B cell (primary cell): ENCODE results near the gene CYP27C1. TPM values are rescaled to one million over a fixed set of nuclear protein-coding genes. Genes with fewer than 3 reads are reported as not detected.
"Not testable (repeated sequence)": the region's sequence is repeated elsewhere in the genome, so short reads cannot be mapped to it uniquely, and the experiment has no call there.

Experiments used
- ATAC-seq: fragments of 200-7000 bp; cut with Tn5 transposase; one replicate; pipeline ENCODE4 v1.10.0; 2021; ENCODE audit warnings: low read depth, mild to moderate bottlenecking, moderate number of reproducible peaks, moderate library complexity
- CTCF ChIA-PET: fragments of 350-600 bp; sonication (Branson Sonifier 250); formaldehyde crosslinking; loops from one replicate; lab custom pipeline; 2021; ENCODE audit warnings: antibody characterized with exemption, inconsistent platforms; lab: Charles Lee
- POLR2A ChIA-PET: fragments of 350-600 bp; sonication (Branson Sonifier 250); formaldehyde crosslinking; loops from one replicate; lab custom pipeline; 2021; ENCODE audit warnings: antibody characterized with exemption; lab: Charles Lee
- DNase-seq: peaks from one replicate; pipeline ENCODE4 v3.0.0; 2013
- H2AFZ ChIP-seq: 2 replicates; pipeline ENCODE4 v1.6.1; 2012; ENCODE audit warnings: mild to moderate bottlenecking, low read depth, low read length; ENCODE audit not compliant: insufficient read depth, poor library complexity, severe bottlenecking
- H3K27ac ChIP-seq, 2 donors: 1 replicate in 1 of 2; 2 replicates in 1 of 2; pipeline ENCODE4 v1.5.1; 2012 to 2013; ENCODE audit warnings: low read length in 2 of 2, mild to moderate bottlenecking in 2 of 2, moderate library complexity in 1 of 2
- H3K27me3 ChIP-seq, 4 experiments: fragments of 200-600 bp in 1 of 4; sonication (generic) in 1 of 4; replicated peaks in 1 of 4; 1 replicate in 2 of 4; 2 replicates in 2 of 4; pipeline versions ENCODE4 v1.6.1 to v1.7.0; 2013 to 2016; ENCODE audit warnings: low read length in 3 of 4, mild to moderate bottlenecking in 2 of 4, mixed read lengths in 1 of 4, moderate library complexity in 1 of 4; ENCODE audit not compliant: insufficient read depth in 4 of 4, control insufficient read depth in 3 of 4; ENCODE audit errors: control extremely low read depth in 1 of 4
- H3K36me3 ChIP-seq, 2 experiments: replicated peaks in 1 of 2; 1 replicate in 1 of 2; 2 replicates in 1 of 2; pipeline versions ENCODE4 v1.6.1 to v1.7.1; 2013; ENCODE audit warnings: low read length in 1 of 2; ENCODE audit not compliant: insufficient read depth in 2 of 2, control insufficient read depth in 1 of 2; ENCODE audit errors: control extremely low read depth in 1 of 2, extremely low read depth in 1 of 2
- H3K4me1 ChIP-seq, 2 donors: fragments of 200-600 bp in 1 of 2; sonication (generic) in 1 of 2; 1 replicate in 1 of 2; 2 replicates in 1 of 2; pipeline versions ENCODE4 v1.5.1 to v1.6.1; 2013 to 2017; ENCODE audit warnings: low read length in 2 of 2; ENCODE audit not compliant: control insufficient read depth in 2 of 2, insufficient read depth in 2 of 2
- H3K4me2 ChIP-seq: replicated peaks from 2 replicates; pipeline ENCODE3; 2012; ENCODE audit warnings: mild to moderate bottlenecking, low read depth, low read length; ENCODE audit not compliant: poor library complexity, severe bottlenecking
- H3K4me3 ChIP-seq, 5 experiments: fragments of 200-600 bp in 1 of 5; sonication (generic) in 1 of 5; 1 replicate in 3 of 5; 2 replicates in 2 of 5; pipeline versions ENCODE4 v1.5.1 to v1.7.0; 2011 to 2016; ENCODE audit warnings: low read length in 4 of 5, mild to moderate bottlenecking in 4 of 5, low read depth in 2 of 5, control low read depth in 1 of 5, moderate library complexity in 1 of 5; ENCODE audit not compliant: insufficient read depth in 1 of 5; ENCODE audit errors: control extremely low read depth in 1 of 5, extremely low read depth in 1 of 5
- H3K79me2 ChIP-seq: fragments of 200-600 bp; sonication (generic); one replicate; pipeline ENCODE4 v1.6.0; 2016; ENCODE audit warnings: low read length; ENCODE audit not compliant: control insufficient read depth, insufficient read depth
- H3K9ac ChIP-seq: fragments of 200-600 bp; sonication (generic); 2 replicates; pipeline ENCODE4 v1.6.1; 2017; ENCODE audit warnings: mild to moderate bottlenecking, low read length, moderate library complexity
- H3K9me3 ChIP-seq, 3 donors: one replicate each; pipeline versions ENCODE4 v1.6.1 to v1.7.1; 2013; ENCODE audit warnings: low read length in 2 of 3; ENCODE audit not compliant: control insufficient read depth in 2 of 3, insufficient read depth in 1 of 3; ENCODE audit errors: control extremely low read depth in 1 of 3
- H4K20me1 ChIP-seq: 2 replicates; pipeline ENCODE4 v1.6.0; 2012; ENCODE audit warnings: mild to moderate bottlenecking, low read length; ENCODE audit not compliant: insufficient read depth, control insufficient read depth, poor library complexity, severe bottlenecking
- H3K27ac Mint-ChIP-seq: one replicate; pipeline ENCODE4 v1.8.0; 2021; ENCODE audit warnings: mixed read lengths
- H3K27me3 Mint-ChIP-seq: one replicate; pipeline ENCODE4 v1.8.0; 2021; ENCODE audit warnings: mixed read lengths
- H3K4me1 Mint-ChIP-seq: one replicate; pipeline ENCODE4 v1.8.0; 2021; ENCODE audit warnings: mixed read lengths
- H3K4me3 Mint-ChIP-seq: one replicate; pipeline ENCODE4 v1.8.0; 2021; ENCODE audit warnings: mixed read lengths
- H3K9me3 Mint-ChIP-seq: one replicate; pipeline ENCODE4 v1.8.0; 2022; ENCODE audit warnings: mixed read lengths; ENCODE audit not compliant: insufficient read depth
- EZH2 ChIP-seq: IDR thresholded peaks from 2 replicates; pipeline ENCODE4 v1.6.1; 2012; ENCODE audit warnings: borderline replicate concordance, low read depth, mild to moderate bottlenecking, moderate library complexity, low read length; ENCODE audit not compliant: insufficient read depth, poor library complexity, severe bottlenecking
- WGBS: methylation state at CpG from one replicate; pipeline ENCODE4 v1.1.5; 2013; ENCODE audit warnings: missing lambda C conversion rate; ENCODE audit not compliant: insufficient coverage; 5-methylcytosine and 5-hydroxymethylcytosine counted together
- intact Hi-C: fragments of 100-400 bp; cut with micrococcal nuclease; formaldehyde crosslinking; loops from one replicate; pipeline ENCODE4 v1.10.0; 2022
- polyA plus RNA-seq: library from polyadenylated mRNA; depleted of rRNA; stranded (reverse); fragments of >200 nt; gene quantifications from 2 replicates; pipeline ENCODE4 v1.2.3, GENCODE V29; 2012
- total RNA-seq, 2 donors: library from RNA; stranded (reverse); fragments of 120-200 nt in 1 of 2; gene quantifications; 1 replicate in 1 of 2; 2 replicates in 1 of 2; pipeline versions ENCODE4 v1.2.3 to v1.2.4, GENCODE V29; 2013 to 2022
- TF ChIP-seq, protein P1 (sequence below): fragments of 200-600 bp; IDR thresholded peaks from one replicate; pipeline ENCODE4 v1.8.0; 2022; ENCODE audit warnings: antibody characterized with exemption, mild to moderate bottlenecking

Gene CYP27C1
- total and polyA plus RNA-seq, 2 donors (not counting 1 experiment from before 2014, with no cell fraction given) = not detected

DNA sequence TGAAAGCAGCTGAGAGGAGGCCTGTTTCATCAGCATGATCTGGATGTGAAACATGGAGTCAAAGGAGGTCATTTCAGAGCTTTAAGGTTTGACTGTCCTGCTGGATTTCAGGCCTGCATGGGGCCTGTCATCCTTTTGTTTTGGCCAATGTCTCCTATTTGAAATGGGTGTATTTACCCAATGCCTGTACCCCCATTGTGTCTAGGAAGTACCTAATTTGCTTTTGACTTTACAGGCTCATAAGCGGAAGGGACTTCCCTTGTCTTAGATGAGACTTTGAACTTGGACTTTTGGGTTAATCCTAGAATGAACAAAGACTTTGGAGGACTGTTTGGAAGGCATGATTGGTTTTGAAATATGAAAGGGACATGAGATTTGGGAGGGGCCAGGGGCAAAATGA, 19.3 kb upstream of the CYP27C1 start:
- no peak overlapping the region for H3K27ac ChIP-seq
- H3K79me2 ChIP-seq = no peaks in the 10 kb centered on the region
- H3K4me2 ChIP-seq = no peak overlapping the region
- TF ChIP-seq EZH2 = no peak
- TF ChIP-seq, protein P1, sequence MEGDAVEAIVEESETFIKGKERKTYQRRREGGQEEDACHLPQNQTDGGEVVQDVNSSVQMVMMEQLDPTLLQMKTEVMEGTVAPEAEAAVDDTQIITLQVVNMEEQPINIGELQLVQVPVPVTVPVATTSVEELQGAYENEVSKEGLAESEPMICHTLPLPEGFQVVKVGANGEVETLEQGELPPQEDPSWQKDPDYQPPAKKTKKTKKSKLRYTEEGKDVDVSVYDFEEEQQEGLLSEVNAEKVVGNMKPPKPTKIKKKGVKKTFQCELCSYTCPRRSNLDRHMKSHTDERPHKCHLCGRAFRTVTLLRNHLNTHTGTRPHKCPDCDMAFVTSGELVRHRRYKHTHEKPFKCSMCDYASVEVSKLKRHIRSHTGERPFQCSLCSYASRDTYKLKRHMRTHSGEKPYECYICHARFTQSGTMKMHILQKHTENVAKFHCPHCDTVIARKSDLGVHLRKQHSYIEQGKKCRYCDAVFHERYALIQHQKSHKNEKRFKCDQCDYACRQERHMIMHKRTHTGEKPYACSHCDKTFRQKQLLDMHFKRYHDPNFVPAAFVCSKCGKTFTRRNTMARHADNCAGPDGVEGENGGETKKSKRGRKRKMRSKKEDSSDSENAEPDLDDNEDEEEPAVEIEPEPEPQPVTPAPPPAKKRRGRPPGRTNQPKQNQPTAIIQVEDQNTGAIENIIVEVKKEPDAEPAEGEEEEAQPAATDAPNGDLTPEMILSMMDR = no peak
- POLR2A ChIA-PET = no interaction called here
- H3K4me1 ChIP-seq = no peaks in the 10 kb centered on the region
- Mint-ChIP-seq H3K27me3 (no peaks in the 10 kb centered on the region), H3K9me3 (peaks cover 14% of the 10 kb centered on the region), H3K27ac (no peak overlapping the region), H3K4me3 (no peak overlapping the region), H3K4me1 (no peaks in the 10 kb centered on the region)
- peaks cover 5 to 26% (median 12%) of the 10 kb centered on the region in 3 donors for H3K9me3 ChIP-seq
- H4K20me1 ChIP-seq = no peaks in the 10 kb centered on the region
- WGBS = 86% methylated on average over 1 of the region's 1 CpG
- no peak overlapping the region for H3K4me3 ChIP-seq
- H3K27me3 ChIP-seq = no peaks in the 10 kb centered on the region
- no peak for ATAC-seq
- CTCF ChIA-PET = no interaction called here
- H2AFZ ChIP-seq = no peak overlapping the region
- no peak overlapping the region for H3K9ac ChIP-seq
- H3K36me3 ChIP-seq = no peaks in the 10 kb centered on the region
- intact Hi-C loops = no loop called here
- no peak for DNase-seq

DNA sequence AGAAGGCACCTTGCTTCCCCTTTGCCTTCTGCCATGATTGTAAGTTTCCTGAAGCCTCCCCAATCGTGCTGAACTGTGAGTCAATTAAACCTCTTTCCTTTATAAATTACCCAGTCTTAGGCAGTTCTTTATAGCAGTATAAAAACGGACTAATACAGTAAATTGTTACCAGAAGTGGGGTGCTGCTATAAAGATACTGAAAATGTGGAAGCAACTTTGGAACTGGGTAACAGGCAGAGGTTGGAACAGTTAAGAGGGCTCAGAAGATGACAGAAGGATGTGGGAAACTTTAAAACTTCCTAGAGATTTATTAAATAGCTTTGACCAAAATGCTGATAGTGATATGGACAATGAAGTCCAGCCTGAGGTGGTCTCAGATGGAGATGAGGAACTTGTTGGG, 17.7 kb upstream of the CYP27C1 start:
- H3K4me3 Mint-ChIP-seq, H3K27ac ChIP-seq, POLR2A ChIA-PET, H3K4me3 ChIP-seq, H3K27ac Mint-ChIP-seq, H3K4me1 ChIP-seq, H3K27me3 ChIP-seq, H3K79me2 ChIP-seq, ATAC-seq, H2AFZ ChIP-seq, H3K9ac ChIP-seq, CTCF ChIA-PET, H3K36me3 ChIP-seq, DNase-seq, H3K4me1 Mint-ChIP-seq, H3K4me2 ChIP-seq, H3K27me3 Mint-ChIP-seq, intact Hi-C loops, H4K20me1 ChIP-seq: not testable (repeated sequence)
- peaks cover 5 to 26% (median 12%) of the 10 kb centered on the region in 3 donors for H3K9me3 ChIP-seq
- H3K9me3 Mint-ChIP-seq = peaks cover 14% of the 10 kb centered on the region
- WGBS = 86% methylated on average over 1 of the region's 2 CpGs
